C4-2B (cell line): ENCODE data around the gene ZNF814.

Experiments used
- CTCF ChIP-seq: fragments of 450-650 bp; conservative IDR thresholded peaks from 2 replicates; pipeline ENCODE4 v1.5.1; 2017; ENCODE audit warnings: mild to moderate bottlenecking
- ZFX ChIP-seq: fragments of 450-650 bp; IDR thresholded peaks from 2 replicates; pipeline ENCODE4 v1.6.1; 2017

- peak; percentile 39 for TF ChIP-seq CTCF
- no peak for TF ChIP-seq ZFX
Measured at GRCh38 chr19:57903618-57904184, 14.9 kb upstream of the ZNF814 start.
